DND-41 (cell line): ENCODE results near the gene STKLD1.

ENCODE experiments used
- ATAC-seq: fragments of 200-7000 bp; cut with Tn5 transposase; 3 replicates; pipeline ENCODE4 v1.9.1; 2021; ENCODE audit warnings: low read depth; ENCODE audit not compliant: insufficient read depth
- DNase-seq: peaks from one replicate; pipeline ENCODE4 v3.0.0-alpha.2; 2020
- H2AFZ ChIP-seq: 2 replicates; pipeline ENCODE4 v1.6.0; 2012; ENCODE audit warnings: low read depth, low read length
- H3K27ac ChIP-seq: 2 replicates; pipeline ENCODE4 v1.5.1; 2012; ENCODE audit warnings: low read length, inconsistent platforms
- H3K27me3 ChIP-seq: fragments of 200-600 bp; sonication (generic); 2 replicates; pipeline ENCODE4 v1.6.0; 2012; ENCODE audit warnings: low read length, mild to moderate bottlenecking, inconsistent platforms; ENCODE audit not compliant: insufficient read depth, poor library complexity
- H3K36me3 ChIP-seq: 2 replicates; pipeline ENCODE4 v1.5.1; 2012; ENCODE audit warnings: low read length, inconsistent platforms; ENCODE audit not compliant: insufficient read depth
- H3K4me1 ChIP-seq: 2 replicates; pipeline ENCODE4 v1.5.1; 2012; ENCODE audit warnings: mild to moderate bottlenecking, low read length; ENCODE audit not compliant: insufficient read depth
- H3K4me2 ChIP-seq: 2 replicates; pipeline ENCODE4 v1.6.0; 2012; ENCODE audit warnings: mild to moderate bottlenecking, moderate library complexity, low read length, inconsistent platforms; ENCODE audit not compliant: insufficient read depth
- H3K4me3 ChIP-seq, 2 experiments: fragments of 200-600 bp in 1 of 2; shearing (Covaris generic) in 1 of 2; 2 replicates each; pipeline ENCODE4 v1.5.1; 2012 to 2016; ENCODE audit warnings: inconsistent platforms in 2 of 2, low read length in 2 of 2, mild to moderate bottlenecking in 2 of 2, low read depth in 1 of 2, moderate library complexity in 1 of 2
- H3K79me2 ChIP-seq: 2 replicates; pipeline ENCODE4 v1.6.0; 2012; ENCODE audit warnings: low read length, inconsistent platforms; ENCODE audit not compliant: insufficient read depth
- H3K9ac ChIP-seq: 2 replicates; pipeline ENCODE4 v1.6.0; 2012; ENCODE audit warnings: low read depth, mild to moderate bottlenecking, inconsistent platforms, low read length, moderate library complexity
- H3K9me3 ChIP-seq: 2 replicates; pipeline ENCODE4 v1.5.1; 2012; ENCODE audit warnings: low read length, moderate library complexity, mild to moderate bottlenecking, inconsistent platforms; ENCODE audit not compliant: insufficient read depth, severe bottlenecking
- H4K20me1 ChIP-seq: 2 replicates; pipeline ENCODE4 v1.6.0; 2012; ENCODE audit warnings: low read length; ENCODE audit not compliant: insufficient read depth
- EZH2 ChIP-seq: IDR thresholded peaks from 3 replicates; pipeline ENCODE4 v1.6.1; 2012; ENCODE audit warnings: borderline replicate concordance, low read depth, mild to moderate bottlenecking, moderate library complexity, low read length, inconsistent platforms; ENCODE audit not compliant: severe bottlenecking
- TF ChIP-seq, protein P1 (sequence below): IDR thresholded peaks from 2 replicates; pipeline ENCODE4 v1.5.1; 2012; ENCODE audit warnings: borderline replicate concordance, low read length, moderate library complexity, mild to moderate bottlenecking; ENCODE audit not compliant: poor library complexity, severe bottlenecking; ENCODE audit errors: extremely low read depth

Gene STKLD1

DNA sequence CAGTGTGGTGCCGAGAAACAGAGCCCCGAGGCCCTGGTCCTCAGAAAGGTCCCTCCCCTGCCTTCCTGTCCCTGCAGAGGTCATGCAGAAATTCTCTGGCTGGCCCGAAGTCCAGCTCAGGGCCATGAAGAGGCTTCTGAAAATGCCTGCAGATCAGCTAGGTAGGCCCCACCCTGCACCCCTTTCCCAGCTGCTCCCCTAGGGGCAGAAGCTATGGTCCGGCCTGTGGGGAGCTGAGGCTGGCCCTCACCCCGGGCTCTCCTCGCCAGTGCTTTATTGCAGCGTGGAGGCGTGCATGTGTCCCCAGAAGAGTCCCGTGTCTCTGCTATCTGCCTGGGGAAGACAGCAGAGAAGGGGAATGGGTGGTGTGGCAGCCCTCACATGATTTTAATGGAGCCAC lies 21.7 kb downstream of the STKLD1 start:
- H3K27me3 ChIP-seq: no peaks in the 10 kb centered on the region
- no peak overlapping the region for H2AFZ ChIP-seq
- no peaks in the 10 kb centered on the region for H3K4me1 ChIP-seq
- no peaks in the 10 kb centered on the region for H3K9me3 ChIP-seq
- H3K79me2 ChIP-seq: no peaks in the 10 kb centered on the region
- no peaks in the 10 kb centered on the region for H4K20me1 ChIP-seq
- no peak overlapping the region for H3K4me3 ChIP-seq
- H3K9ac ChIP-seq: no peak overlapping the region
- H3K4me2 ChIP-seq: no peak overlapping the region
- no peak for TF ChIP-seq EZH2
- TF ChIP-seq, protein P1, sequence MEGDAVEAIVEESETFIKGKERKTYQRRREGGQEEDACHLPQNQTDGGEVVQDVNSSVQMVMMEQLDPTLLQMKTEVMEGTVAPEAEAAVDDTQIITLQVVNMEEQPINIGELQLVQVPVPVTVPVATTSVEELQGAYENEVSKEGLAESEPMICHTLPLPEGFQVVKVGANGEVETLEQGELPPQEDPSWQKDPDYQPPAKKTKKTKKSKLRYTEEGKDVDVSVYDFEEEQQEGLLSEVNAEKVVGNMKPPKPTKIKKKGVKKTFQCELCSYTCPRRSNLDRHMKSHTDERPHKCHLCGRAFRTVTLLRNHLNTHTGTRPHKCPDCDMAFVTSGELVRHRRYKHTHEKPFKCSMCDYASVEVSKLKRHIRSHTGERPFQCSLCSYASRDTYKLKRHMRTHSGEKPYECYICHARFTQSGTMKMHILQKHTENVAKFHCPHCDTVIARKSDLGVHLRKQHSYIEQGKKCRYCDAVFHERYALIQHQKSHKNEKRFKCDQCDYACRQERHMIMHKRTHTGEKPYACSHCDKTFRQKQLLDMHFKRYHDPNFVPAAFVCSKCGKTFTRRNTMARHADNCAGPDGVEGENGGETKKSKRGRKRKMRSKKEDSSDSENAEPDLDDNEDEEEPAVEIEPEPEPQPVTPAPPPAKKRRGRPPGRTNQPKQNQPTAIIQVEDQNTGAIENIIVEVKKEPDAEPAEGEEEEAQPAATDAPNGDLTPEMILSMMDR: no peak
- no peaks in the 10 kb centered on the region for H3K36me3 ChIP-seq
- DNase-seq: no peak
- H3K27ac ChIP-seq: no peak overlapping the region
- no peak for ATAC-seq

DNA sequence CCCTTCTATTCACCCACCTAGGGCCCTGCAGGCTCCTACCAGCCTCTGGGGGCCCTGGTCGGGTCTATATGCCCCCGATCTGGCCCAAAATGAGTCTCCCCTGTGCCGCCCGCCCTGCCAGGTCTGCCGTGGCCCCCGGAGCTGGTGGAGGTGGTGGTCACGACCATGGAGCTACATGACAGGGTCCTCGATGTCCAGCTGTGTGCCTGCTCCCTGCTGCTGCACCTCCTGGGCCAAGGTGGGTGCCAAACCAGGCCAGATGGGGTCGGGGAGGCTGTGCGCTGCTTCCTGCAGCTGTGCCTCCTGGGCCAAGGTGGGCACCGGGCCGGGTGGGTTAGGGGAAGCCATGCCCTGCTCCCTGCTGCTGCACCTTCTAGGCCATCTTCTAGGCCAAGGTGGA lies 24.1 kb downstream of the STKLD1 start:
- DNase-seq: no peak
- Histone ChIP-seq H4K20me1 (peaks cover 6% of the 10 kb centered on the region; the same call in 1 of the 2 replicates), H3K9ac (no peak overlapping the region), H3K36me3 (peaks cover 11% of the 10 kb centered on the region), H3K4me3 (no peak overlapping the region), H2AFZ (no peak overlapping the region), H3K4me2 (no peak overlapping the region), H3K27ac (no peak overlapping the region), H3K27me3 (no peaks in the 10 kb centered on the region), H3K4me1 (no peaks in the 10 kb centered on the region), H3K9me3 (no peaks in the 10 kb centered on the region), H3K79me2 (no peaks in the 10 kb centered on the region)
- TF ChIP-seq, protein P1: no peak
- no peak for TF ChIP-seq EZH2
- ATAC-seq: no peak

DNA sequence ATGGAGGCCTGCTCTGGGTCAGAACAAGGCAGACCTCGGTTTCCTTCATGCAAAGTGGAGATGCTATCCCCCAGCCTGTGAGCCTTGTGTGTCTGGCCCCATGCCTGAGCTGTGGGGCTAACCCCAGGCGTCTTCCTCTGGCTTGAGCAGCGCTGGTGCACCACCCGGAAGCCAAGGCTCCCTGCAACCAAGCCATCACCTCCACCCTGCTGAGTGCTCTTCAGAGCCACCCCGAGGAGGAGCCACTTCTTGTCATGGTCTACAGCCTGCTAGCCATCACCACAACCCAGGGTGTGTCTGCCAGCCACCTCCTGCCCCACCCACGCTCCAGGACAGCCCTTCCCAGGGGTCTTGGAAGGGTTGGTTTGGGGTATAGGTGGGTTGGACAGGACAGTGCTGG lies 25.4 kb downstream of the STKLD1 start:
- no peak overlapping the region for H3K4me2 ChIP-seq
- no peak for ATAC-seq
- H4K20me1 ChIP-seq: peaks cover 8% of the 10 kb centered on the region
- no peaks in the 10 kb centered on the region for H3K9me3 ChIP-seq
- no peak overlapping the region for H3K4me3 ChIP-seq
- H3K79me2 ChIP-seq: no peaks in the 10 kb centered on the region
- TF ChIP-seq EZH2: no peak
- TF ChIP-seq, protein P1: no peak
- H3K27me3 ChIP-seq: no peaks in the 10 kb centered on the region
- H3K9ac ChIP-seq: no peak overlapping the region
- no peak overlapping the region for H2AFZ ChIP-seq
- H3K27ac ChIP-seq: no peak overlapping the region
- H3K4me1 ChIP-seq: no peaks in the 10 kb centered on the region
- H3K36me3 ChIP-seq: peaks cover 24% of the 10 kb centered on the region
- DNase-seq: no peak

DNA sequence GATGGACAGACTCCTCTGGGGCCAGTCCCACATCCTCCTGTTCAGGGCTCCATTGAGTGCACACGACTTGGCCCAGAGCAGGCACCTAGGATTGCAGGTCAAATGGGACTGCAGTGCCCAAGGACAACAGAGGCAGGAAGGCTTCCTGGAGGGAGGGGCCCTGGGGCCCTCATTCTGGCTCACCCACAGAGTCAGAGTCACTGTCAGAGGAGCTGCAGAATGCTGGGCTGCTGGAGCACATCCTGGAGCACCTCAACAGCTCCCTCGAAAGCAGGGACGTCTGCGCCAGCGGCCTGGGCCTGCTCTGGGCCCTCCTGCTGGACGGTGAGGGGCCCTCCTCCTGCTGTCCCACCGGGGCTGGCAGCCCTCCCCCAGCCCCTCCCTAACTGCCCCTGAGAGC lies 26.5 kb downstream of the STKLD1 start:
- peaks cover 15% of the 10 kb centered on the region for H4K20me1 ChIP-seq
- no peak for DNase-seq

More for the DNA sequence above, 26.5 kb downstream of the STKLD1 start:
- Histone ChIP-seq H3K27ac (no peak overlapping the region), H3K4me1 (no peaks in the 10 kb centered on the region), H3K4me2 (no peak overlapping the region), H3K79me2 (no peaks in the 10 kb centered on the region), H2AFZ (no peak overlapping the region), H3K4me3 (no peak overlapping the region), H3K27me3 (no peaks in the 10 kb centered on the region), H3K9me3 (no peaks in the 10 kb centered on the region), H3K9ac (no peak overlapping the region), H3K36me3 (peaks cover 33% of the 10 kb centered on the region)
- no peak for ATAC-seq
- TF ChIP-seq, protein P1: no peak
- no peak for TF ChIP-seq EZH2
